PFSK-1 (cell line): ENCODE data around the gene SMIM45.

Experiments used
- SIN3A ChIP-seq: IDR thresholded peaks from 2 replicates; pipeline ENCODE4 v1.6.1; 2012; ENCODE audit warnings: mild to moderate bottlenecking, low read length, moderate library complexity, borderline replicate concordance; ENCODE audit not compliant: insufficient read depth
- TF ChIP-seq, protein P1 (sequence below), 2 experiments: IDR thresholded peaks; 2 replicates each; pipeline versions ENCODE4 v1.6.1 to v1.8.0; 2011 to 2012; ENCODE audit warnings: low read depth in 2 of 2, low read length in 2 of 2, control low read depth in 1 of 2, inconsistent platforms in 1 of 2, mild to moderate bottlenecking in 1 of 2, moderate library complexity in 1 of 2; ENCODE audit not compliant: insufficient read depth in 1 of 2

DNA sequence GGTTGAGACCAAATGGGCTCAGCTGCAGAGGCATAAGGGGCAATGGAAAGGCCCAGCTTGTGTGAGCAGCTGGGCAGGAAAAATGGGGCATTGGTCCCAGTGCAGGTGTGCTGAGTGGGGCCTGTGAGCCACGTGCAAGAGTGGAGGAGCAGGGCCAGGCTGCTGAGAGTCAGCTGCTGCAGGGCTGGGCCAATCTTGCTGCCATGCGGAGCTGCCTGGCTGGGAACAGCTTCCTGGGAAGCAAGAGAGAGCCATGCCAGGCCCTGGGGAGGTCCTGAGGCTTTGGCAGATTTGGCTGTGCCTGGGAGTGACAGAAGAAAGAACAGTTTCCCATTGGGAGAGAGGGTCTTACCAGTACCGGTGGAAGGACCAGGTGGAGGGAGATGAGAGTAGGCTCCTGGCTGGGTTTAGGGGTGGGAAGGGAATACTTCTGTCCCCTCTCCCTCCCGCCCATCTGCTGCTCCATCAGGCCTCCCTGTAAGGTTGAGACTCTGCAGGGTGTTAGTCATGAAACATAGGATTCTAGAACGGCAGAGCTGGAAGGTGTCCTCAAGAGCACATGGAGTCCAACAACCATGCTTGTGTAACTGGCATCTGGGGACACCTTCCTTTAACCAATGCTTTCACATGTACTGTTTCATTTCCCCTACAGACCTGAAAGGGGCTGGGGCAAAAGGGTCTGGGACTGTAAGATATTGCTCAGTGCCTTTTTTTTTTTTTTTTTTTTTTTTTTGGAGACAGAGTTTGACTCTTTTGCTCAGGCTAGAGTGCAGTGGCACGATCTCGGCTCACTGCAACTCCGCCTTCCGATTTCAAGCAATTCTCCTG lies 27.7 kb downstream of the SMIM45 start:
- no peak for TF ChIP-seq SIN3A
- TF ChIP-seq, protein P1, sequence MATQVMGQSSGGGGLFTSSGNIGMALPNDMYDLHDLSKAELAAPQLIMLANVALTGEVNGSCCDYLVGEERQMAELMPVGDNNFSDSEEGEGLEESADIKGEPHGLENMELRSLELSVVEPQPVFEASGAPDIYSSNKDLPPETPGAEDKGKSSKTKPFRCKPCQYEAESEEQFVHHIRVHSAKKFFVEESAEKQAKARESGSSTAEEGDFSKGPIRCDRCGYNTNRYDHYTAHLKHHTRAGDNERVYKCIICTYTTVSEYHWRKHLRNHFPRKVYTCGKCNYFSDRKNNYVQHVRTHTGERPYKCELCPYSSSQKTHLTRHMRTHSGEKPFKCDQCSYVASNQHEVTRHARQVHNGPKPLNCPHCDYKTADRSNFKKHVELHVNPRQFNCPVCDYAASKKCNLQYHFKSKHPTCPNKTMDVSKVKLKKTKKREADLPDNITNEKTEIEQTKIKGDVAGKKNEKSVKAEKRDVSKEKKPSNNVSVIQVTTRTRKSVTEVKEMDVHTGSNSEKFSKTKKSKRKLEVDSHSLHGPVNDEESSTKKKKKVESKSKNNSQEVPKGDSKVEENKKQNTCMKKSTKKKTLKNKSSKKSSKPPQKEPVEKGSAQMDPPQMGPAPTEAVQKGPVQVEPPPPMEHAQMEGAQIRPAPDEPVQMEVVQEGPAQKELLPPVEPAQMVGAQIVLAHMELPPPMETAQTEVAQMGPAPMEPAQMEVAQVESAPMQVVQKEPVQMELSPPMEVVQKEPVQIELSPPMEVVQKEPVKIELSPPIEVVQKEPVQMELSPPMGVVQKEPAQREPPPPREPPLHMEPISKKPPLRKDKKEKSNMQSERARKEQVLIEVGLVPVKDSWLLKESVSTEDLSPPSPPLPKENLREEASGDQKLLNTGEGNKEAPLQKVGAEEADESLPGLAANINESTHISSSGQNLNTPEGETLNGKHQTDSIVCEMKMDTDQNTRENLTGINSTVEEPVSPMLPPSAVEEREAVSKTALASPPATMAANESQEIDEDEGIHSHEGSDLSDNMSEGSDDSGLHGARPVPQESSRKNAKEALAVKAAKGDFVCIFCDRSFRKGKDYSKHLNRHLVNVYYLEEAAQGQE (IDR thresholded peaks at IDR 0.05; ENCODE audit: insufficient read depth in 1 of 2, low read depth in 2 of 2, low read length in 2 of 2) = no peak
